Kidney epithelial cell (primary cell): ENCODE measurements around the gene APBB2. TPM values are rescaled to one million over a fixed set of nuclear protein-coding genes. Genes with fewer than 3 reads are reported as not detected.
A peak's percentile ranks its signal among the peaks of the same experiment; 100 is the strongest.

Experiments
- DNase-seq: peaks from one replicate; pipeline ENCODE4 v3.0.0-alpha.2; 2010; ENCODE audit warnings: low read depth
- H3K27me3 ChIP-seq: 2 replicates; pipeline ENCODE4 v1.6.0; 2011; ENCODE audit warnings: low read length; ENCODE audit not compliant: control insufficient read depth, insufficient read depth
- H3K36me3 ChIP-seq: 2 replicates; pipeline ENCODE4 v1.5.1; 2011; ENCODE audit warnings: low read length; ENCODE audit not compliant: control insufficient read depth, insufficient read depth
- H3K4me3 ChIP-seq: 2 replicates; pipeline ENCODE4 v1.5.1; 2011; ENCODE audit warnings: low read depth, mild to moderate bottlenecking, control low read depth, low read length
- CTCF ChIP-seq: IDR thresholded peaks from 2 replicates; pipeline ENCODE4 v1.5.1; 2011; ENCODE audit warnings: mild to moderate bottlenecking, moderate library complexity, low read length, control low read depth, inconsistent platforms; ENCODE audit not compliant: insufficient read depth, poor library complexity, severe bottlenecking
- total RNA-seq: library from RNA; depleted of rRNA; stranded (reverse); fragments of >200 nt; gene quantifications from 2 replicates; pipeline ENCODE4 v1.2.3, GENCODE V29; 2015

The APBB2 gene
- total RNA-seq, 1 donor from 2014 or later = 52.0 TPM

- no peak overlapping the region for H3K4me3 ChIP-seq
- no peak for DNase-seq
- no peak for TF ChIP-seq CTCF
- H3K27me3 ChIP-seq = no peaks in the 10 kb centered on the region
- H3K36me3 ChIP-seq = no peaks in the 10 kb centered on the region
Observed at GRCh38 chr4:41015016-41015675, 199.2 kb downstream of the APBB2 start.

- Histone ChIP-seq H3K4me3 (no peak overlapping the region), H3K27me3 (no peaks in the 10 kb centered on the region), H3K36me3 (no peaks in the 10 kb centered on the region)
- no peak for DNase-seq
- TF ChIP-seq CTCF = no peak
Observed at GRCh38 chr4:41014158-41014557, 200.2 kb downstream of the APBB2 start.

- H3K36me3 ChIP-seq = no peaks in the 10 kb centered on the region
Observed at GRCh38 chr4:41013746-41014145, 200.6 kb downstream of the APBB2 start.

GRCh38 chr4:41012911-41013310, 201.4 kb downstream of the APBB2 start:
- H3K27me3 ChIP-seq = no peaks in the 10 kb centered on the region
- DNase-seq = no peak
- no peak overlapping the region for H3K4me3 ChIP-seq
- H3K36me3 ChIP-seq = no peaks in the 10 kb centered on the region
- TF ChIP-seq CTCF = no peak

More at GRCh38 chr4:41013746-41014145, 200.6 kb downstream of the APBB2 start:
- TF ChIP-seq CTCF = no peak
- DNase-seq = no peak
- Histone ChIP-seq H3K27me3 (no peaks in the 10 kb centered on the region), H3K4me3 (no peak overlapping the region)

- DNase-seq = no peak
- TF ChIP-seq CTCF = no peak
- Histone ChIP-seq H3K36me3 (no peaks in the 10 kb centered on the region), H3K4me3 (no peak overlapping the region), H3K27me3 (no peaks in the 10 kb centered on the region)
Observed at GRCh38 chr4:41012293-41012692, 202.0 kb downstream of the APBB2 start.

GRCh38 chr4:41009411-41009810, 204.9 kb downstream of the APBB2 start:
- DNase-seq = peak; percentile 5
- no peak for TF ChIP-seq CTCF
- Histone ChIP-seq H3K36me3 (no peaks in the 10 kb centered on the region), H3K27me3 (no peaks in the 10 kb centered on the region), H3K4me3 (no peak overlapping the region)
